NCI-H146 treated with DMSO at 0.1 percent for 48 hours (cell line): ENCODE data around the gene EXOSC9.
A peak's percentile ranks its signal among the peaks of the same experiment; 100 is the strongest.

Experiments used
- DNase-seq: peaks from one replicate; lab custom pipeline; 2025; ENCODE audit not compliant: unreplicated experiment; lab: John Stamatoyannopoulos, UW

EXOSC9 gene

GRCh38 chr4:121823505-121824170, 22.5 kb downstream of the EXOSC9 start, which contains the start of gene CCNA2:
CCNA2 (minus strand) TSS chr4:121823883; CDS start chr4:121823628, 255 bp downstream.
- DNase-seq: peak; percentile 80

- DNase-seq: no peak
Observed at GRCh38 chr4:121824171-121824527, 23.0 kb downstream of the EXOSC9 start.

- DNase-seq: no peak
Observed at GRCh38 chr4:121824950-121825349, 23.8 kb downstream of the EXOSC9 start.

- no peak for DNase-seq
Observed at GRCh38 chr4:121827853-121828252, 26.7 kb downstream of the EXOSC9 start.

- DNase-seq: no peak
Observed at GRCh38 chr4:121829511-121829910, 28.4 kb downstream of the EXOSC9 start.

- DNase-seq: no peak
Observed at GRCh38 chr4:121838136-121838535, 37.0 kb downstream of the EXOSC9 start.

- DNase-seq: no peak
Observed at GRCh38 chr4:121842862-121843261, 41.7 kb downstream of the EXOSC9 start.

- no peak for DNase-seq
Observed at GRCh38 chr4:121846662-121847061, 45.5 kb downstream of the EXOSC9 start.

- DNase-seq: no peak
Observed at GRCh38 chr4:121851354-121851753, 50.2 kb downstream of the EXOSC9 start.

- DNase-seq: no peak
Observed at GRCh38 chr4:121860121-121860520, 59.0 kb downstream of the EXOSC9 start.

GRCh38 chr4:121861426-121861825, 60.3 kb downstream of the EXOSC9 start:
- no peak for DNase-seq

- DNase-seq: no peak
Observed at GRCh38 chr4:121863799-121864198, 62.7 kb downstream of the EXOSC9 start.
